Adrenal gland (tissue), 5 donors: Measurements from ENCODE around the gene NUAK2.

Experiments
- POLR2A ChIP-seq, 2 donors: fragments of 450-650 bp; IDR thresholded peaks; one replicate each; pipeline ENCODE4 v1.6.1; 2017; ENCODE audit warnings: antibody characterized with exemption in 2 of 2, mild to moderate bottlenecking in 2 of 2, moderate library complexity in 1 of 2
- TF ChIP-seq, protein P1 (sequence below), 6 experiments: fragments of 450-650 bp in 4 of 6; fragments of 200-600 bp in 2 of 6; sonication (generic) in 1 of 6; IDR thresholded peaks; 1 replicate in 5 of 6; 2 replicates in 1 of 6; pipeline versions ENCODE4 v1.5.1 to v1.8.0; 2016 to 2021; ENCODE audit warnings: antibody characterized with exemption in 6 of 6, mild to moderate bottlenecking in 2 of 6, moderate library complexity in 1 of 6
- donor health status: DM: no; HTN: no; CAD: no.

DNA sequence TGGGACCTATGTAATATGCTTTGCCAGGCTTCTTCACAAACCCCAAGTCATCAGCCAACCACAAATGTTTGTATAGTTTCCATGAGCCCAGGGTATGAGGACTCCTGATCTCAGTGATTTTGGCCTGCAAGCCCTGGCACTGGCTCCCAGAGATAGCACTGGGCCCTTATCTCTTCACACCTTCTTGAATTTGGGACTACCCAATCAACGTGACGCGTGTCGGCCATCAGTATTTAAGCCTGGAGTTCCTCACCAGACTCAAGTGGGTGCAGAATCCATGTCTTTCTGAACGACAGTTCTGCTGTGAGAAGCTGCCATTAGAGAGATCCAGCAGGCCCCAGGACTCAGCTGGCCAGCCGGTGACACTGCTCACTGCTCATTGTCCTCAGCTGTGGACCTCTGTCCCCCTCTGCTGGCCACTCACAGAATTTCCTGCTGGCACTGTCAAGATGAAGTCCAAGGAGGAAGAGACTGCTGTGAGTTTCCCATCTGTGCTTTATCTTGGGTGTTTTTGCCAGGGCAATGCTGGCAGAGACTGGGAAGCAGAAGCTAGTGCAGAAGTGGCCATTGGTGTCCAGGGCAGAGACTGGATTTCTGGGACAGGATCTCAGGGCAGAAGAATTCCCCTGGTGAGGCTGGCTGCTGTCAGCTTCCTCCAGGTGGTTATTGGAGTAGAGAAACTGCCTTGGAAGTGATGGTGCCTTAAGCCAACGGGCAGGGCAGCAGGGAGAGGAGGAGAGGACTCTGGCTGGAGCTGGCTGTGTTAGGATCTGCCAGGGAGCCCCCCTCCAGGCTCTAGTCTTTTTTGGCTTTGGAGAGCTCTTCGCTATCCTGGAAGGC lies 65.4 kb downstream of the NUAK2 start:
- no peak for TF ChIP-seq POLR2A (IDR thresholded peaks at IDR 0.05)
- TF ChIP-seq, protein P1, sequence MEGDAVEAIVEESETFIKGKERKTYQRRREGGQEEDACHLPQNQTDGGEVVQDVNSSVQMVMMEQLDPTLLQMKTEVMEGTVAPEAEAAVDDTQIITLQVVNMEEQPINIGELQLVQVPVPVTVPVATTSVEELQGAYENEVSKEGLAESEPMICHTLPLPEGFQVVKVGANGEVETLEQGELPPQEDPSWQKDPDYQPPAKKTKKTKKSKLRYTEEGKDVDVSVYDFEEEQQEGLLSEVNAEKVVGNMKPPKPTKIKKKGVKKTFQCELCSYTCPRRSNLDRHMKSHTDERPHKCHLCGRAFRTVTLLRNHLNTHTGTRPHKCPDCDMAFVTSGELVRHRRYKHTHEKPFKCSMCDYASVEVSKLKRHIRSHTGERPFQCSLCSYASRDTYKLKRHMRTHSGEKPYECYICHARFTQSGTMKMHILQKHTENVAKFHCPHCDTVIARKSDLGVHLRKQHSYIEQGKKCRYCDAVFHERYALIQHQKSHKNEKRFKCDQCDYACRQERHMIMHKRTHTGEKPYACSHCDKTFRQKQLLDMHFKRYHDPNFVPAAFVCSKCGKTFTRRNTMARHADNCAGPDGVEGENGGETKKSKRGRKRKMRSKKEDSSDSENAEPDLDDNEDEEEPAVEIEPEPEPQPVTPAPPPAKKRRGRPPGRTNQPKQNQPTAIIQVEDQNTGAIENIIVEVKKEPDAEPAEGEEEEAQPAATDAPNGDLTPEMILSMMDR (IDR thresholded peaks at IDR 0.05) = peak; percentile 96 to 100 (median 99)
